Upper lobe of left lung (tissue), 4 donors: Measurements from ENCODE around the gene NDC1.

ENCODE experiments used
- CTCF ChIP-seq, 6 experiments: fragments of 450-650 bp in 4 of 6; fragments of 200-600 bp in 2 of 6; sonication (generic) in 2 of 6; IDR thresholded peaks; one replicate each; pipeline ENCODE4 v1.5.1; 2016 to 2019; ENCODE audit warnings: antibody characterized with exemption in 6 of 6
- POLR2A ChIP-seq, 4 donors: fragments of 450-650 bp; IDR thresholded peaks; one replicate each; pipeline ENCODE4 v1.5.1; 2016 to 2017; ENCODE audit warnings: antibody characterized with exemption in 4 of 4, mild to moderate bottlenecking in 2 of 4

- TF ChIP-seq CTCF (IDR thresholded peaks at IDR 0.05) (no peak), POLR2A (IDR thresholded peaks at IDR 0.05) (no peak)
Measured at GRCh38 chr1:53766194-53766742, 71.8 kb downstream of the NDC1 start.
